Measurements from ENCODE around the gene TACR1.

TACR1 gene

DNA sequence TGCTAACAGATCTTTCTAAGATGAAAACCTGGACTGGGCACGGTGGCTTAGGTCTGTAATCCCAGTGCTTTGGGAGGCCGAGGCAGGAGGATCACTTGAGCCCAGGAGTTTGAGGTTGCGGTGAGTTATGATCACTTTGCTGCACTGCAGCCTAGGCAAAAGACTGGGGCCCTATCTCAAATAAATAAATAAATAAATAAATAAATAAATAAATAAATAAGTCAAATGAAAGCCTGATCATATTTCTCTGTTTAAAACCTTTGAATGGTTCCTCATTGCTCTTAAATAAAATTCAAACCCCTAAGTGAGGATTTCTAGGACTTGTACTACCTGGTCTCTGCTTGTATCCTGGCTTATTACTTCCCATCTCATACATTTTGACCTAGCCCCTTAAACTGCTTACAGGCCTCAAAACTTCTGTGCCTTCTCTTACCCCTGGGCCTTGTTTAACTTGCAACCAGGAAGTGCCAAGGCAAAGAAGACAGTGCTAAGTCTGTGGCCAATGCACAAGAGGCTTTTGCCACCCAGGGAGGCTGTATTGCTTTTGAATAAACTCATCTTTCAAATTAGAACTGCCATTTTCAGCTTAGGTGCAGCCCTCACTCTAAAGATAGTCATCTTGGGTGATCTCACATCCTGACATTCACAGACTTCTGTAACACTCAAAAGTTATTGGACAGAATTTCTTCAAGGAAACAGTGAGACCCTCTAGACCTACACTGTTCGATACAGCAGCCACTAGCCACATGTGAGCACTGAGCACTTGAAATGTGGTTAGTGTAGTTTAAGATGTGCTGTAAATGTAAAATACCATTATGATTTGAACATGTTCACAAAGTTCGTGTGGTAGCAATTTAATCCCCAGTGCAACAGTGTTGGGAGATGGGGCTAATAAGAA lies 167.2 kb downstream of the TACR1 start:
- Histone ChIP-seq H3K27me3 (ENCODE audit: control insufficient read depth, insufficient read depth, low read length) (no peaks in the 10 kb centered on the region), H3K9ac (ENCODE audit: low read depth, low read length) (no peak overlapping the region), H3K36me3 (ENCODE audit: control insufficient read depth, insufficient read depth, low read length) (no peaks in the 10 kb centered on the region), H3K4me1 (ENCODE audit: control insufficient read depth, insufficient read depth, low read length) (no peaks in the 10 kb centered on the region), H3K4me3 (ENCODE audit: low read depth, low read length) (no peak overlapping the region), H3K9me3 (ENCODE audit: control insufficient read depth, insufficient read depth, low read length) (no peaks in the 10 kb centered on the region), H3K27ac (ENCODE audit: low read depth, low read length) (no peak overlapping the region)

DNA sequence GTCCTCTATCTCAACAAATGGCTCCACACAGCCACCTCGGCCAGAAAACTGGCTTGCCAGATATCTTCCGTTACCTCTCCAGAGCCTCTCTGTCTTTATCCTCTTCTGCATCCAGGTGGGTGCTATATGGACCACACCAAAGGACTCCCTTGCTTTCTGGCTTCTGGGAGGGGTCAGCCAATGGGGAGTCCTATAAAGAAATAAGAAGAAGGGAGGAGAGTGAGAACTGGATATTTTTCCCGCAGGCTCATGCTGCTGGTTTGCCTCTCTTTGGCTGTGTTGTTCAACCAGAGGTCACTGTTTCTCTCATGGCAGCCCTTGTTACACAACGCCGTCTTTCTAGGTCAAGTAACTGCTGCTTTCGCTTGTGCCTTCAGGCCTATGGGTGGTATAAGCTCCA lies 168.1 kb downstream of the TACR1 start:
- Histone ChIP-seq H3K9ac (ENCODE audit: low read depth, low read length) (no peak overlapping the region), H3K27ac (ENCODE audit: low read depth, low read length) (no peak overlapping the region), H3K9me3 (ENCODE audit: control insufficient read depth, insufficient read depth, low read length) (no peaks in the 10 kb centered on the region), H3K27me3 (ENCODE audit: control insufficient read depth, insufficient read depth, low read length) (no peaks in the 10 kb centered on the region), H3K36me3 (ENCODE audit: control insufficient read depth, insufficient read depth, low read length) (no peaks in the 10 kb centered on the region), H3K4me3 (ENCODE audit: low read depth, low read length) (no peak overlapping the region), H3K4me1 (ENCODE audit: control insufficient read depth, insufficient read depth, low read length) (no peaks in the 10 kb centered on the region)

DNA sequence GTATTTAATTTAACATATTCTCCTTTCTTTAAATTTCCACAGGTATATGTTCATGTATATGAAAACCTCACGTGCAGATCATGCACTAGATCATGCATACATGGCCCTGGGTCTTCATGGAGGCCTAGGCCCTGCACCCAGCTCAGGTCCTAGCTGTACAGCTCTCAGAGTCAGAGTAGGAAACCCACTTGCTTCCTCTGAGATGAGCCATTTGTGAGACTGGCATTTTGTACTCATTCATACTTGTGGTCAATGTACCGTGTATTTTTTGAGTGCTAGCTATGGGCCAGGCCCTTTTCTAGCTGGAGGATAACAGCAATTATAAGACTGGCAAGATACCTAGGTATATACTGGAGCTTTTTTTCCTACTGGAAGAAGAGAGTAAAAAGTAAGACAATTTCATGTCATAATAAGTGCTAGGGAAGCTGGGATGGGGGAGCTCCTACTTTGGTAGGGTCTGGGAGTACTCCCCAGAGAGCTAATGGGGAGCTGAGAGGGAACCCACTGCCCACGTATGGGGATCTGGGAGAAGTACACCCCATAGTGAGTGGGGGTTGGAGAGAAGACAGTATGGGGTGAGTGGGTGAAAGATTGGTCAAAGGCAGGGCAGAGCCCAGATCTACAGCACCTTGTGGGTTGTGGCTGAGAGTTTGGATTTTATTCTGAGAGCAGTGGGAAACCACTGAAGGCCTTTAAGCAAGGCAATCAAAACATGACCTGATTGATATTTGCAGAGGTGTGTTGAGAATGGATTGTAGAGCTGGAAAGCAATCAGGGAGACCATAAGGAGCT lies 168.9 kb downstream of the TACR1 start:
- Histone ChIP-seq H3K27ac (ENCODE audit: low read depth, low read length) (no peak overlapping the region), H3K4me1 (ENCODE audit: control insufficient read depth, insufficient read depth, low read length) (no peaks in the 10 kb centered on the region), H3K27me3 (ENCODE audit: control insufficient read depth, insufficient read depth, low read length) (no peaks in the 10 kb centered on the region), H3K36me3 (ENCODE audit: control insufficient read depth, insufficient read depth, low read length) (no peaks in the 10 kb centered on the region), H3K9me3 (ENCODE audit: control insufficient read depth, insufficient read depth, low read length) (no peaks in the 10 kb centered on the region), H3K9ac (ENCODE audit: low read depth, low read length) (no peak overlapping the region), H3K4me3 (ENCODE audit: low read depth, low read length) (no peak overlapping the region)

DNA sequence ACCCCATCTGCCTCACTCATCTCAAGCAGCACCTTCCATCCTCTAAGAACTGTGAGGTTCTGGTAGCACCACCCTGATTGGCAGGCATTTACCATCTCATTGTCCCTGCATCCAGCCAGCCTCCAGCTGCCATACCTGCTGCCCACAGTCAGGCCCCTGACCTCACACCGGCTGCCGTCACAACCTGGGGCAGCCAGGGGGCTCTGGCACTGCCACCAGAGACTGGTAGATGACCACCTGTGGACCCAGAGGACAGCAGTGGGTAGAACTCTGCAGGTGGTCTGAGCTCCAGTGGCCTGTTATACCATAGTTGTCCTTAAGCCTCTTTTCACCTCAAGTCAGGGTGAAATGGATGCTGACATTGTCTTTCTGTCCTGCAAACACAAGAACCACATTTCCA lies 171.4 kb downstream of the TACR1 start:
- Histone ChIP-seq H3K27me3 (ENCODE audit: control insufficient read depth, insufficient read depth, low read length) (no peaks in the 10 kb centered on the region), H3K4me1 (ENCODE audit: control insufficient read depth, insufficient read depth, low read length) (no peaks in the 10 kb centered on the region), H3K36me3 (ENCODE audit: control insufficient read depth, insufficient read depth, low read length) (no peaks in the 10 kb centered on the region), H3K27ac (ENCODE audit: low read depth, low read length) (no peak overlapping the region), H3K9me3 (ENCODE audit: control insufficient read depth, insufficient read depth, low read length) (no peaks in the 10 kb centered on the region), H3K9ac (ENCODE audit: low read depth, low read length) (no peak overlapping the region), H3K4me3 (ENCODE audit: low read depth, low read length) (no peak overlapping the region)

DNA sequence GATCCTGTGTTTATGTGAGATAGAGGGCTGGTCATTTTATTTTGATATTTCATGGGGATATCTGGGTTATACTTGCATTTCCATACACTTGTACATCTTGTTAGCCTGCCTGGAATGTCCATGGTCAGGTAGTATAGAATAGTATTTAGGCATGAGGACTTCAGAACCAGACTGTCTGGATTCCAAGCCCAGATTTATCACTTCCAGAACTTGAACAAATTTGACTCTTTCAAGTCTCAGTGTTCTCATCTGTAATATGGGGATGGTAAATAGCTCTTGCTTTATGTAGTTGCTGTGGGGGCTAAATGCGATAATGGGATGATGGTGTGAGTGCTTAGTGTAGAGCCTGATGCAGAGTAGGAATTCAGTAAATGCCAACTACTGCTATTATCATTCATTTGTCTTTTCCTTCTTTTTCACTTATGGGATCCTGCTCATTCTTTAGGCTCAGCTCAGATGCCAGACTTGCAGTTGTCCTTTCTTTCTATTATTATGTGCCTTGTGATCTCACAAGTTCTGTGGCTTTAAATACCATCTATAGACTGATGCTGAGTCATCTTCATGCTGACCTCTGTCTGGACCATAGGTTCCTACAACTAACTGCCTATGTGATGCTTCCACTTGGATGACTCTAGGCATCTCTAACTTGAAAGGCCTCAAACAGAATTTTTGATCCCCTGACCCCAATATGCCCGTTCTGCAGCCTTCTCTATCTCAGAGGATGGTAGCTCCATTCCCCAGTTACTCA lies 173.5 kb downstream of the TACR1 start:
- Histone ChIP-seq H3K9ac (ENCODE audit: low read depth, low read length) (no peak overlapping the region), H3K36me3 (ENCODE audit: control insufficient read depth, insufficient read depth, low read length) (no peaks in the 10 kb centered on the region), H3K9me3 (ENCODE audit: control insufficient read depth, insufficient read depth, low read length) (no peaks in the 10 kb centered on the region), H3K27ac (ENCODE audit: low read depth, low read length) (no peak overlapping the region), H3K4me3 (ENCODE audit: low read depth, low read length) (no peak overlapping the region), H3K27me3 (ENCODE audit: control insufficient read depth, insufficient read depth, low read length) (no peaks in the 10 kb centered on the region), H3K4me1 (ENCODE audit: control insufficient read depth, insufficient read depth, low read length) (peaks cover 6% of the 10 kb centered on the region; the same call in 1 of the 2 replicates)

DNA sequence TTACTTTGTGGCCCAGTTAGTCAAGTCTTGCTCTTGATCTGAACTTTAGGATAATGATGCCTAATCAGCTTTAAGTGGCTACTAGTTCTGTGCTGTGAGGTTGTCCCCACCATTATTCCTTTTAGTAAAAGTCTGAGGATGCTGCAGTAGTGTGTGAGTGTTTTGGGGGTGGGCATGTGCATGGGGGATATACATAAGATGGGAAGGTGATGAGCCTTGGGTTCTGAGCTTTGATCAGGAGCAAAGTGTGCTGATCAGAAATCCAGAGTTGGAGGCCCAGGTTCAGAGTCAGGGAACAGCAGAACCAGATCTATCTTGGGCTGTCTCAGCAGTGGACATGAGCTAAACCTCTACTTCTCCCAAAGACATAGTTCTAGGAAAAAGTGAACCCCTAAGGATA lies 174.1 kb downstream of the TACR1 start:
- no peaks in the 10 kb centered on the region for H3K27me3 ChIP-seq (ENCODE audit: control insufficient read depth, insufficient read depth, low read length)

DNA sequence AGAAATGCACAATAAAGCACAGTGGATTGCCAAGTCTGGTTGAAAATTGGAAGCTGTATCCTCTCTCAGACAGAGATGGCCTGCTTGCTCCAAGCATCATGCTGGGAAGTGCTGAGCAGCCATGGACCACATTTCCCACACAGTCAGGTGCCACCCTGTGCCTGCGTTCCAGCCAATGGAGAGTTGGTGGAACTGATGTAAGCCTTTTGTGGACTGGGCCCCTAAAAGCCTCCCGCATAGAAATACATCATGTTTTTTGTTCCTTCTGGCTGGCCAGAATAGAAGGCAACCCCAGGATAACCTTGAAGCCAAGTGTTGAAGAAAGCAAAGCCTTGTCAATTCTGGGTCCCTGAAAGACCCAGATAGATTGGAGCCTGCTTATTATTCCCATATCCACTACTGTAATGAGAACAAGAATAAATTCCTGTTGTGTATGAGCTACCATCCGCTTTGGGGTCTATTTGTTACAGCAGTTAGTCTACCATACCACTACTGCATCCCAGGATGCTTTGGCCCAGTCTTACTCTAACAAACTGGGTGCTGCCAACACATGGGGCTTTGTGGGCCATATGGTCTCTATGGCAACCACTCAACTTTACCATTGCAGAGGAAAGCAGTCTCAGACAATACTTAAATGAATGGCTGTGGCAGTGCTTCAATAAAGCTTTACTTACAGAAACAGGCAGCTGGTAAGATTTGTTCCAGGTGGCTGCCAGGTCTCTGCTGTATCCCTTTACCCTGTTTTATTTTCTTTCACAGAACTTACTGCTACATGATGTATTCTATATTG lies 175.5 kb downstream of the TACR1 start:
- Histone ChIP-seq H3K9ac (ENCODE audit: low read depth, low read length) (no peak overlapping the region), H3K4me1 (ENCODE audit: control insufficient read depth, insufficient read depth, low read length) (peaks cover 6% of the 10 kb centered on the region; the same call in 1 of the 2 replicates), H3K36me3 (ENCODE audit: control insufficient read depth, insufficient read depth, low read length) (no peaks in the 10 kb centered on the region)

More for the DNA sequence above, 174.1 kb downstream of the TACR1 start:
- Histone ChIP-seq H3K27ac (ENCODE audit: low read depth, low read length) (no peak overlapping the region), H3K4me1 (ENCODE audit: control insufficient read depth, insufficient read depth, low read length) (peaks cover 6% of the 10 kb centered on the region; the same call in 1 of the 2 replicates), H3K36me3 (ENCODE audit: control insufficient read depth, insufficient read depth, low read length) (no peaks in the 10 kb centered on the region), H3K9me3 (ENCODE audit: control insufficient read depth, insufficient read depth, low read length) (no peaks in the 10 kb centered on the region), H3K9ac (ENCODE audit: low read depth, low read length) (no peak overlapping the region), H3K4me3 (ENCODE audit: low read depth, low read length) (no peak overlapping the region)

DNA sequence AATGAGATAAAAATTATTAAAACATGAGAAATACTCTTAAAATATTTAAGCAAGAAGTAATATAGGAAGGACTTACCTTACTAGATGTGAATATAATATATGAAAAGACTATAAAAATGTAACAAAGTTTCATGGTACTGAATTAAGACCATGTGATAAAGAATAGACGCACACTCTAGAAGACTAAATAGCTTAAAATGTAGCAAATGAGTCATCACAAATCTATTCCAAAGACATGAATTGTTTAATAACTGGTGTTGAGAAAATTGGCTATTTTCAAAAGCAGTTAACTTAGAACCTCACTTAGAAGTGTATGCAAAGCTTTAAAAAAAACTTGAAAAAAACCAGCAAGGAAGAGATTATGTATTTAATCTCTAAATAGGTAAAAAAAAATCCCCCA lies 176.8 kb downstream of the TACR1 start:
- Histone ChIP-seq H3K9me3 (ENCODE audit: control insufficient read depth, insufficient read depth, low read length) (no peaks in the 10 kb centered on the region), H3K4me1 (ENCODE audit: control insufficient read depth, insufficient read depth, low read length) (peaks cover 6% of the 10 kb centered on the region; the same call in 1 of the 2 replicates), H3K27me3 (ENCODE audit: control insufficient read depth, insufficient read depth, low read length) (no peaks in the 10 kb centered on the region), H3K27ac (ENCODE audit: low read depth, low read length) (no peak overlapping the region), H3K36me3 (ENCODE audit: control insufficient read depth, insufficient read depth, low read length) (no peaks in the 10 kb centered on the region), H3K4me3 (ENCODE audit: low read depth, low read length) (no peak overlapping the region), H3K9ac (ENCODE audit: low read depth, low read length) (no peak overlapping the region)

More for the DNA sequence above, 175.5 kb downstream of the TACR1 start:
- Histone ChIP-seq H3K27ac (ENCODE audit: low read depth, low read length) (no peak overlapping the region), H3K4me3 (ENCODE audit: low read depth, low read length) (no peak overlapping the region), H3K27me3 (ENCODE audit: control insufficient read depth, insufficient read depth, low read length) (no peaks in the 10 kb centered on the region), H3K9me3 (ENCODE audit: control insufficient read depth, insufficient read depth, low read length) (no peaks in the 10 kb centered on the region)

DNA sequence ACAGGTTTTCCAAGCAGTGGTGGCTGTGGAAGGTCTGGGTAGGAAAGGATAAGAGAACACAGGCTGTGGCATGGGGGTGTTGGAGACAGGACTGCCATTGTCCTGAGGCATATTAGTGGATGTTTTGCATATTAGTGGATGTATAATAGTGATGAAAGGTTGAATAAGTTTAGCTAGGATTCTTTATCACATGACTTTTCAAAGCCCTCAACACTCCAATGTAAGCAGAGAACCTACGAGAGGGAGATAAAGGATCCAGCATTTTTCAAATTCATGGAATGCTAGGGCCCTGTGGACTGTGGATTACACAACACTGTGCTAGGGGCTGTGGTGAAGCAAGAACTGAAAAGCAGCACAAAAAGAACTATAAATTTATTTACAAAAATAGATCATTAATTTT lies 177.6 kb downstream of the TACR1 start:
- no peaks in the 10 kb centered on the region for H3K27me3 ChIP-seq (ENCODE audit: control insufficient read depth, insufficient read depth, low read length)
- peaks cover 6% of the 10 kb centered on the region; the same call in 1 of the 2 replicates for H3K4me1 ChIP-seq (ENCODE audit: control insufficient read depth, insufficient read depth, low read length)
- no peak overlapping the region for H3K9ac ChIP-seq (ENCODE audit: low read depth, low read length)
- H3K4me3 ChIP-seq (ENCODE audit: low read depth, low read length) = no peak overlapping the region
- H3K36me3 ChIP-seq (ENCODE audit: control insufficient read depth, insufficient read depth, low read length) = no peaks in the 10 kb centered on the region
- no peaks in the 10 kb centered on the region for H3K9me3 ChIP-seq (ENCODE audit: control insufficient read depth, insufficient read depth, low read length)
- no peak overlapping the region for H3K27ac ChIP-seq (ENCODE audit: low read depth, low read length)

DNA sequence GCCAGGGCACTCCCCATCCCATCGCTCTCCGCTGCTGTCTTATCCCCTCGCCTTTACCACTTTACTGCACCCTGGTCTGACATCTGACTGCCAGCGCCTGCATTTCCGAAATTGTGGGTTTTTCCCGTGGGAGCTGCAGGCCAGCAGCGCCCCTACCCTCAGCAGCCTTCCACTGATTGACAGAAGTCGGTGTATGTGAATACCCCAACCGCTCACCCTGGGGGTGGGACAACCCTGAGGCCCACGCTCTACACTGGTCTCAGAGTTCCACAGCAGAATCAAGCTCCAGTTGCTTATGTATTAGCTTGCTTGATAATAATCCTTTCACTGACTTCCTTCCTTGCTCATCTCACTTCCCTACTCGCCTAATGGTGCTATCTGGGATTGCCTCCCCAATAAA lies 178.8 kb downstream of the TACR1 start:
- no peak overlapping the region for H3K4me3 ChIP-seq (ENCODE audit: low read depth, low read length)
- peaks cover 6% of the 10 kb centered on the region; the same call in 1 of the 2 replicates for H3K4me1 ChIP-seq (ENCODE audit: control insufficient read depth, insufficient read depth, low read length)
- H3K36me3 ChIP-seq (ENCODE audit: control insufficient read depth, insufficient read depth, low read length) = no peaks in the 10 kb centered on the region
- H3K27me3 ChIP-seq (ENCODE audit: control insufficient read depth, insufficient read depth, low read length) = no peaks in the 10 kb centered on the region
- H3K9ac ChIP-seq (ENCODE audit: low read depth, low read length) = no peak overlapping the region
- H3K9me3 ChIP-seq (ENCODE audit: control insufficient read depth, insufficient read depth, low read length) = no peaks in the 10 kb centered on the region
- no peak overlapping the region for H3K27ac ChIP-seq (ENCODE audit: low read depth, low read length)

Data from HUES48 (cell line).